IPS DF 4.7 (cell line): ENCODE results near the gene PRMT2.

Source experiments
- DNase-seq: peaks from one replicate; pipeline ENCODE4 v3.0.0-alpha.2; 2013; ENCODE audit warnings: low spot score; ENCODE audit errors: extremely low read depth

PRMT2 gene

DNA sequence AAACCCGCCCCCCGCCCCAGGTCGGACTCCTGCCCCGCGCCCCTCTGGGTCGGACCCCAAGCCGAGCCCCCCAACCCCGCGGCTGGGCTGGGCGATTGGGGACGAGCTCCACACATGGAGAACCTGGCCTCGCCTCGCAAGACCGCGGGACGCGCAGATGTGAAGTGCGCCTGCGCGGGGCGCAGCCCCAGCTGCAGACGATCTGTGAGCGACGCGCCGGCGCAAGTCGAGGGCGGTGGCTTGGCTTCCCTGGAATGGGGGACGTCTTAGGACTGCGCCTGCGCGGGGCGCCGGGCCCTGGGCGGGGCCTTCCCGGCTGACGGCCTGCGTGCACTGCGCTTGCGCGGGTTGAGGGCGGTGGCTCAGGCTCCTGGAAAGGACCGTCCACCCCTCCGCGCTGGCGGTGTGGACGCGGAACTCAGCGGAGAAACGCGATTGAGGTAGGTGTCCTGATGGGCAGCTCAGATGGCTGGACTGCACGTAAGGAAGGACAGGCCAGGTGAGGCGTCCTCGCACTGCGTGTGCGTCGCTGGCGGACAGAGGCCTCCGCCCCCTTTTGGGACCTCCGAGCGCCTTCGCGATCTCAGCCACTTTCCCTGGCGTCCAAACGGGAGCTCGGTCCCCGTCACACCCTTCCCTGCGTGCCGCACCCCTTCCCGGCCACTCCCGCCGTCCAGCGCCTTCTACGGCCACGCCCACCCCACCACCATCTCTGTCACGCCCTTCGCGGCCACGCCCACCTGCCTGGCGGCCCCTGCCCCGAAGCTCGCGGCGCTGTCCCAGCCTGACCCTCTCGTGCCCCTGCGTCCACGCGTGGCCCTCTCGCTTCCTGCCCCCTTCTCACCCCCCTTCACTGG is at the start of gene PRMT2:
TSS of gene PRMT2 (plus strand) at position 351 of the 857 bp plus-strand sequence. CDS start 1,278 bp downstream, outside the sequence.
- DNase-seq = peak; percentile 75

DNA sequence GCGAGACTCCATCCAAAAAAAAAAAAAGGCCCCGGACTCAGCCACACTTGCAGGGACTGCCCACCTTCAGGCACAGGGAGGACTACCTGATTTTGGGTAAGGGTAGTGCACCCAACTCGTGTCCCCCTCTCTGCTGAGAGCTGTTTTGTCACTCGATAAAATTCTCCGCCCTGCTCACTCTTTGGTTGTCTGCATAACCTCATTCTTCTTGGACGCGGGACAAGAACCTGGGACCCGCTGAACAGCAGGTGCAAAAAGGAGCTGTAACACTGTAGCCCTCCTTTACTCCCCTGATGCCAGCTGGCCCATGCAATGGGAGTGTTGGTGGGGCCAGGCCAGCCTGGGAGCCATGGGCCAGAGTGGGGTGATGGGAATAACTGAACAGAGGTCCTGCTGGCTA is 41.2 kb upstream of the PRMT2 start:
- DNase-seq = no peak

DNA sequence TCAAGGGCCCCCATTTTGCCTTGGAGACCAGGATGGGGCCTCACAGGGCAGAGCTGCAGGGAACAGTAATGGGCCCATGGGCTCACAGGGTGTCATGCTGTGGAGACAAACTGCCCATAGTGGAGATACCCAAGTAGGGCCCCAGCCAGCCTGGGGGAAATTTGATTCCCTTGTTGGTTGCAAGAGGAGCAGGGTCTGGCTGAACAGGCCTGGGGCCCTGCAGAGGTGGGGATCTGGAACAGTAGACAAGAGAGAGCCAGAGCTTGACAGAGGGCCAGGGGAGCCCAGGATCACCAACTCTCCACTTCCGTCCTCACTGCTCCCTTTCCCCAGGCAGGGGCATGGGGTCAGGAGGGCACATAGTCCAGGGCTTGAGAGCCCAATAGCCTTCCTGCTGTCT is 39.3 kb upstream of the PRMT2 start:
- DNase-seq = no peak

DNA sequence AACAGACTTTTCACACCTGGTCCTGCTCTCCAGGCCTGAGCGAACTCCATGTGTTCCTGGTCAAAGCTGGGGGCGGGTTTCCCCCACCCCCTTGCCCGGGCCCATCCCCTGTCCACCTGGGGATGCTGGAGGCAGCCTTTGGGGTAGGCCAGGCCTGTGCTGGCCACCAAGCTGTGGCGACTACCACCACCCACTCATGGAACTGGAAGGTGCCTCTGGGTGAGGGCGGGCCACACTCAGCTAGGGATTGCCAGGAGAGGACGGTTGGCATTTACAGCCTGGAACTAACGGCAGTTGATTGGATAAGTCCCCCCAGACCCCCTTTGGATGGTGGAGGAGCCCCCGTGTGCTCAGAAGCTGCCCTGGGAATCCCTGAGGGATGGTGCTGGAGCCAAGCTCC is 38.4 kb upstream of the PRMT2 start:
- no peak for DNase-seq

DNA sequence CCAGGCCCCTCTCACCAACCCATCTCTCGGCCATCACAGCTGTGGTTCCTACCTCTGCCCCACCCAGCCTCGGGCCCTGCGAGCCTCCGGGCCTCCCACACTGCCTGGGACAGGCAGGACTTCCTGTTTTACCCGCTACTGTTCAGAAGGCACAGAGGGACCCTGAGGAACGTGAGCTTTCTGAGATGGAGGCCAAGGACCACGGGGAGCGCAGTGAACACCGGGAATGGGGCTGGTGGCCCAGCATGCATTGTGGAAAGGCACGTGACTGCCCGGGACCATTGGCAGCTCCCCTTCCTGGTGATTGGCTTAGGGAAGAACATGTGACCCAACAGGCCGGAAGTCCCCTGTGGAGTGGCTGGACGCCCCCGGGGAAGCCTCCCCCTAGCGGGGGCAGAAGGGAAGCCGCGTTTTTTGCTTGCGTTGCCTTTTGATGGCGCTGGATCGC is 37.6 kb upstream of the PRMT2 start:
- DNase-seq = no peak

DNA sequence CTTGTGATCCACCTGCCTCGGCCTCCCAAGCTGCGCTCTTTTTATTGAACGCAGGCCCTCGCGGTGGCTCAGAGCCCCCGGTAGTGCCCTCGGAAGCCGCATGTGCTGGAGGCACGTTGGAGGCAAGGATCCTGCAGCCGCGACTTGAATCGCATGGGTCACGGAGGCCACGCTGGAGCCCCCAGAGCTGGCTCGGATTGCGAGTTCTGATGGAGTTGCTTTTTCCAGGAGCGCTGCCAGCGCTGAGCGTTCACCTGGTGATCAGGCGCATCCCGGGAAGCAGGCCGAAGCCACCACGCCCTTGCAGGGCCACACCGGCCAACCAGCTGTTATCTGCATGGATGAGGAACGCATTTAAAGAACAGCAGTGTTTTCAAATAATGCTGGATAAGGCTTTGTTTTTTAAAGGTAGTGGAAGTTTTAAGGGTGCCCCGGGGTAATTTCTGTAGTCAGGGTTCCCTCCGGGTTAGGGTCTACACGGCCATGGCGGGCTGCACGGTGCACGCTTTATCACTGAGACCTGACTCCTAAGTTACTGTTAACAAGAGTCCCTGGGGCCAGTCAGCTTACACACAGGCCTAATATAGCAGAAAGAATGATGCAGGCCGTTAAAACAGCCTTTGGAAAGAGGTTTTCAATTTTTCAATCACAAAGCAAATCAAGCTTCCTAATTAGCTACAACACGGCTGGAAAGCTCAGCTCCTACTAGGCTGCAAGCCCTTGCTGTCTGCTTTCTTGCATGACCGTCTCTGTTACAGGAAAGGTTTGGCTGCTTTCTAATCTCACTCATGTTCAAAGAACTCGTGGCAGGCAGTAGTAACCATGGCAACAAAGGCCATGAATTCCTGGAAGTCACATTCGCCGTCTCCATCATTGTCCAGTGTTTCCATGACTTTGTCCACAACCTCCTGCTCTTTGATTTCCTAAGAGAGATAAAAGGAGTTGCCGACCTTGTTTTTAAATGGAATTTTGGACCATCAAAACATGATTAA is 36.6 kb upstream of the PRMT2 start:
- no peak for DNase-seq

DNA sequence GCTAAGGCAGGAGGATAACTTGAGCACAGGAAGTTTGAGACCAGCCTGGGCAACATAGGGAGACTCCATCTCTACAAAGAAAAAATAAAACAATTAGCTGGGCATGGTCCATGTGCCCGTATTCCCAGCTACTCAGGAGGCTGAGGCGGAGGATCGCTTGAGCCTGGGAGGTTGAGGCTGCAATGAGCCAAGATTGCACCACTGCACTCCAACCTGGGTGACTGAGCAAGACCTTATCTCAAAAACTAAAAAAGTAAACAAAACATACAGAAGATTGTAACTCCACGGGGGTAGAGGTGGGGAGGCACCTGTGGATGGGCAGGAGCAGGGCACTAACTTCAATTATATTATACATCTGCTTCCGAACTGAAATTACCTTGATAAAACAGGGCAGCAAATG is 35.2 kb upstream of the PRMT2 start:
- DNase-seq = no peak

DNA sequence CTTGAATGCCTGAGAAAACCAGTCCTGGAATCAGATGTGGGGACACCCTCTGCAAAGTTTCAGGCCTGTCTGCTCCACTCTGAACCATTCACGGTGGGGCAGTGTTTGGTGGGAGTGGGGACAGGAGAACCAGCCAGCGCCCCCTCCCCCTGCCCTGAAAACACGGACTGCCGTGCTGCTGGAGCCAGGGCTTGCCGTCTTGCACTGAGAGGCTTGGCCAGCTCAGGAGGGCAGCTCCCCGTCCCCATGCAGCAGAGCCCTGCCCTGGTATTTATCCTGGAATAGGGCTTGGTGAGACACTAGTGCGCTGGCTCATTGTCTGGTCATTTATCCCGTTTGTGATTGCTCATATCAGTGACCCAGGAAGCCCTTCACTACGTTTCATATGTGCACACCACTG is 34.5 kb upstream of the PRMT2 start:
- DNase-seq = no peak

DNA sequence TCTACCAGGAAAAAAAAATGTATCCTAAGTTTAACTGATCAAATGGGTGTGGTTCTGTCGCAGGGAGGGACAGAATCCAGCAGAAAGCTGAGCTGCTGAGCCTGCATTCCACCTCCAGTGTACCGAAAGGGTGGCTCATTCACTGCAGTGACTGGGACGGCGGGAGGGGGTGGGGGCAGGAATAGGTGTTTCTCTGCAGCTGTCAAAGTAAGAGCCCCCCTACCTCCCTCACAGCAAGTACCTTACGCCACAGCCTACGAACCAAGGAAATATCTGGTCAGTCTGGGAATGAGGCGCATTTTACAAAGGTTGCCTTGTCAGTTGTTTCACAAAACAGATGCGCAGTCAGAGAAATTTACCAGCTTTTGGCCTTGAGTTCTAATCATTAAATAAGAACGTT is 32.2 kb upstream of the PRMT2 start:
- no peak for DNase-seq

DNA sequence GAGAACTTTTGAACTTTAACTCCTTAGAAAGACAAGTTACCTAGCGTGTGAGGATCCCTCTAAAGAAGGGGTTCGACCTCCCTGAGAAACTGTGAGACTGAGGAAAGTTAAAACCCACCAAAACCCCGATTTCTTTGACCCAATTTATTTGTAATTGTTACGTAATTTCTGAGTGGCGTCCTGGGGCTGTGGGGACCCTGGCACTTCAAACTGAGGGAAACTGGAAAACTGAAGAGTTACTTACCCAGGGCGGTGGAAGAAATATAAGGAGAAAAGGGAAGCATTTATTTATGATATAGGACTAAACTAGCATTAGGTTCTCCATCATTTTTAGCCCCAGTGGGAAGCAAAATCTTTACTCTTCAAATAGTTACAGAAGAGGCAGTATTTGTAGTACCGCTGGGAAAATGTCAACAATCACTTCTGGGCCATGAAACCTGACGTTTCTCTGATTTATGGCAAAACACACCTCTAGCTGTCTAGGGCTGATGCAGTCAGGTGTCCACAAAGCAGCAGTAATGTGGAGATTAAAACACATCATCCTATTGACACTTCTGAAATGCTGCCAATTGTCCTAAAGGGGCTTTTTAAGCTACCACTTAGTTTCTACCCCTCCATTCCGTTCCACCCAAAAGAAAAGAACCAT is 31.0 kb upstream of the PRMT2 start:
- DNase-seq = no peak

DNA sequence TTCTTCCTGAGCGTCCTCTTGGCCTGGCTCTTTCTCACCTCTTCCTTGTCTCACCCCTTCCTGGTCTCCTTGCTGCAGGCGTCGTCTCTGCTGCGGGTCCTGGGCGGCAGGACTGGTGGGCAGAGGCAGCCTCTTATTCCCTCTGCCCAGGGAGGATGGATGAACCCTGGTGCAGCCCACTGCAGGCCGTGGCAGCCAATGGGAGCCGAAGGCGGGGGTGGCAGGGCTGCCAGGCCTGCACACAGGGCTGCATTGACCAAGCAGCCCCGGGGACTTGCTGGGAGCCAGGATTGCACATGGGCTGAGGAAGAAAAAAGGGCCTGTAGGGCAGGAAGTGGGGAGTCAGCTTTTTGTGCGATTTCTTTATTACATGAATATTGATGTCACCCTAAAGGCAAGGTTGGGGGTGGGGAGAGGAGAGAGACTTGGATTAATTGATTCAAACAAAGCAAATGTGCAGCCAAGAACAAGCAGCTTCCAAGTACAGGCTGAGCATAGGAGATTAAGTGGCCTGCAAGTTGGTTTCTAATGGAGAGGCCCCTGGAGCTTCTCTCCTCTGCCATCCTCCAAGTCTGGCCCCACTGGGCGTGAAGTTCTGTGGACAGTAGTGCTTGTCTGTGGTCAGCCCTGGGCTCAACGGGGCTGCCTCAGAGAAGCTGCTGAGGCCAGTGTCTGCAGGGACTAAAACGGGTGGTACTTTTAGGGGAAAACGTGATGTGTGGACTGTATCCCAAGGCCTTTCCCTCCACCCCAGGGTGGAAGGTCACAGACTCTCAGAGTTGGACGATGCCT is 30.3 kb upstream of the PRMT2 start, which contains the start of gene S100B:
TSS of gene S100B (minus strand) at position 108 of the 792 bp plus-strand sequence. CDS start 2,667 bp downstream, outside the sequence.
- no peak for DNase-seq

DNA sequence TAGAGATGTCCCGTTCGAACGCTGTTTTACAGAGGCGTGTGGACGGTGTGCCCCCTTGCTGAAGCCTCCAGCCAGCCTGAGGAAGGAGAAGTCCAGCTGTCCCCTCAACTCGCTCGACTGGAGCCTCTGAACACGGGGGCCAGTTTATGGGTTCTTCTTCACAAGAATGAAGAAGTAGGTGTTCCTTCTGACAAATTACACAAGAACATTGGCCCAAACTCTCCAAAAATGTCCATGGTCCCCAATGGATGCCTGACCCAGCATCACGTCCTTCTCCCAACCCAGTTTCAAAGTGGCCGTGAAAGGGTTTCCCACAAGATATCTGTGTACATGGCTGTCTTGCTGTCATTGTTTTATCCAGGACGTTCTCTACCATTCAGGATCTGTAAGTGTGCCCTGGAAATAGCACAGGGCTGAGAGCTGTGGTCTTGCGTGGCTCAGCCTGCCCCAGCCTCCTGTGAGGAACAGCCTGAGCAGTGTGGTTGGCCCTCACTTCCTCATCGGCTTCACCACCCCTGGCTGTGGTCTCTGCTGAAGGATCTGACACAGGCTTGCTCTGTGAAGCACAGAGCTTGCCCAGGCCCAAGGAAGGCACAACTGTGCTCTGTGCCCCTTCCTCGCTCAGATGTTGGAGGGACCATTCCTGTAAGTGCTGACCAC is 29.6 kb upstream of the PRMT2 start:
- DNase-seq = no peak

DNA sequence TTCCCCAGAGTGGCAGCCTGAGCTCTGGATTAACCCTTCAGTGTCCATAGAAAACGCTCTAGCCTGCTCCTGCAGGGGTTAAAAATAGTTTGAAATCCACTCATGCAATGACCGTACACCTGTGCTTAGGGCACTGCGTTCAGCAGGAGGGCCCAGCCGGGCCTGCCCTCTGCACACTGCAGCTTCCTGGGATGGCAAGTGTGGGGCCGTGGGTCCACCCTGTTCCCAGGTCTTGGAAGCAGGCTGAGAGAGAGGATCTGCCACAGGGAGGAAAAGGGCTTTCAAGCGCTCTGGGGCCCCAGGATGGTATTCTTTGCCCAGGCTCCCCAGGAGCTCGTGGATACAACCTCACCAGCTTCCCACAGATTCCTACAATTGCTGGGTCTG is 29.1 kb upstream of the PRMT2 start:
- no peak for DNase-seq

DNA sequence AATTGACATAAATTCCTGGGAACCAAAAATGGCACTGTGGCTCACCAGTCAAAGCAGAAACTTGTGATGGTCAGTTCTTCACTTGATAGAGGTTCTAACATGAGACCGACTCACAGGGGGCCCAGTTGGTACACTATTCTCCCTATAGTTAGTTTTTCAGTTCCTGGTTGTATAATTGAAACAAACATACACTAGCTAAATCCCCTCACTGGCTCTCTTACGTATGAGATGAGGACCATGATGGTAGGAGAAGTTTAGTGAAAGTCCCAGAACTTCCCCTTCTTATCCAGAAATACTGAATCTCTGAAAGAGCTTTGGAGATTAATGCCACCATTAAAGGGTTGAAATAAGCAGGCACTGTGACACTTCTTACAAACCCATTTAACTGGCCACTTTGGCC is 27.8 kb upstream of the PRMT2 start:
- DNase-seq = no peak

DNA sequence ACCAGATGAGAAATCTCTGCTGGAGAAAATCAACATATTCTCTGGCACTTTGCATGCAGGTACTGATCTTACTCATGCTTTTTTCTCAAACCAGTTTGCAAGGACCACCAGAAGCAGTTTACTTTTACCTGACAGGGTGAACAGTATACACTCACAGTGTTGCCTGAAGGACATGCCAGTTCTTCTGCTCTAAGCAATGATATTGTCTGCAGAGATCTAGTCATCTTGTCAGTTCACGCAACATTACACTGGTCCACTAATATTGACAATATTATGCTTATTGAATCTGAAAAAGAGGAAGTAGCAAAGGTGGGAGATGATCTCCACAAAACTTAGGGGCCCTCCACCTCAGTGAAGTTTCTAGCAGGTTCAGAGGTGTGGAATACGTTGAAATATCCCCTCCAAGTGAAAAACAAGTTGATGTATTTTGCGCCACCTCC is 26.8 kb upstream of the PRMT2 start:
- no peak for DNase-seq

DNA sequence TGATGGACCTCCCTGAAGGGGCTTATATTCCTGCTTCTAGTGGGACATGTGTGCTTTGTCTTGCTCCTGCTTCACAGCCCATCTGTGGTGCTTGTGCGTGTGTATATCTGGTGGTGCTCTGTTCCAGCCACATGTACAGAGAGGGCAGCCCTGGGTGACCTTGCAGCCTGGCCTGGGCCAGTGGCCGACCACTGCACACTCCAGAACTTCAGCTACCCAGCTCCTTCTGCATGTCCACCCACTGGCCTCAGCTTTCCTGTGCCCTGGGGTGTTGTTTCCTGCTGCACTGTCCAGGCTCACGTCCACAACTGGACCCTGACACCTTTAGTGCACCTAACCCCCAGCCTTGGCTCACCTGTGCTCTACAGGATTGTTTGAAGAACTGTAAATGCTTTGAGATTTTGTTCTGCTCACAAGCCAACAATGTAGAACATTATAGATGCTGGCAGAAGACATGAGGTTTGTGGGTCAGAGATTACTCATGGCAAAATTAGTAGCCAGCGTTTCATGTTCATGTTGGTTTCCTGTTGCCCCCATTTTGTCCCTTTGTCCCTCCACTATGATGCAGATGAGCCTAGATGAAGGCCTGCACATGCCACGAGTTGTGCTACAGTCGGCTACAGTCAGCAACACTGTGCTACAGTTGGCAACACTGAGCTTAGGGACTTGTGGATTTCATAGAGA is 25.3 kb upstream of the PRMT2 start:
- DNase-seq = no peak

DNA sequence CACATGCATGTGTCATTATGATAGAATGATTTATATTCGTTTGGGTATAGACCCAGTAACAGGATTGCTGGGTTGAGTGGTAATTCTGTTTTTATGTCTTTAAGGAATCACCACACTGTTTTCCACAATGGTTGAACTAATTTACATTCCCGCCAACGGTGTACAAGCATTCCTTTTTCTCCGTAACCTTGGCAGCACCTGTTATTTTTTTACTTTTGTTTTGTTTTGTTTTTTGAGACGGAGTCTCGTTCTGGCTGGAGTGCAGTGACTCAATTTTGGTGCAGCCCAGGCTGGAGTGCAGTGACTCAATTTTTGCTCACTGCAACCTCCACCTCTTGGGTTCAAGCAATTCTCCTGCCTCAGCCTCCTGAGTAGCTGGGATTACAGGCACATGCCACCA is 22.1 kb upstream of the PRMT2 start:
- no peak for DNase-seq

DNA sequence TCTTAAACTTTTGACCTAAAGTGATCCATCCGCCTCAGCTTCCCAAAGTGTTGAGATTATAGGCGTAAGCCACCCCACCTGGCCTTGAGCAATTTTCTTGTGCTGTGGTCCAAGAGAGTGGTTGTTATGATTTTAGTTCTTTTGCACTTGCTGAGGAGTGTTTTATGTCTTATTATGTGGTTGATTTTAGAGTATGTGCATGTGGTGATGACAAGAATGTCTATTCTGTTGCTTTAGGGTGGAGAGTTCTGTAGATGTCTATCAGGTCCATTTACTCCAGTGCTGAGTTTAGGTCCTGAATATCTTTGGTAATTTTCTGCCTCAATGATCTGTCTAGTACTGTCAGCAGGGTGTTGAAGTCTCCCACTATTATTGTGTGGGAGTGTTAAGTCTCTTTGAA is 19.4 kb upstream of the PRMT2 start:
- no peak for DNase-seq

DNA sequence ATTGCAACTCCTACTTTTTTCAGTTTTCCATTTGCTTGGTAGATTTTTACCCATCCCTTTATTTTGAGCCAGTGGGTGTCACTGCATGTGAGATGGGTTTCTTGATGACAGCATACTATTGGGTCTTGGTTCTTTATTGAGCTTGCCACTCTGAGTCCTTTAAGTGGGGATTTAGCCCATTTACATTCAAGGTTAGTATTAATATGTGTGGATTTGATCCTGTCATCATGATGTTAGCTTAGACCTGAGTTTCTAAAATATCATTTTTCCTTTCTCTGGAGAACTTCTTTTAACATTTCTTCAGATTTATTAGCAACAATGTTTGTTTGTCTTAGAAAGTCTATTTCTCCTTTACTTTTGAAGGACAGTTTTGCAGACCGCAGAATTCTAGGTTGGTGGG is 18.8 kb upstream of the PRMT2 start:
- DNase-seq = no peak
